ENCODE results near the gene ACOXL. TPM values are rescaled to one million over a fixed set of nuclear protein-coding genes. Genes with fewer than 3 reads are reported as not detected.

The ACOXL gene
- total and polyA plus RNA-seq, 2 experiments from 2014 or later: not detected

DNA sequence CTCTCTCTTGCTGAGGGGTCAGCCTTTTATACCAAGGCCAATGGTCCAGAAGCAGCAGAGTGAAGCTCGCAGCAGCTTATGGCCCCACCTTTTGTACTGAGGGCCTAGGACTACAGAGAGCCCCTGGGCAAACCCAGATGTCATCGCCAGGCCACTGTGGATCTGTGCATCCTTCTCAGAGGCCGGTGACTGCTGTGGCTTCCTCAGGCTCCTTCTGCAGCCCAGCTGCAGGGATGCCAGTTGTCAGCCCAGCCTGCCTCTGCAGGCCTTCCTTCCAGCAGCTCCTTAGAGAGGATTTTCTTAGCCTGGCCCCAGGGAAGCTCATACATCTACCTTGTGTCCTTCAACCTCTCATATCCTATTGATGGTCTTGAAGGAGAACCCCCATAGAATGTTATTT, 6.5 kb upstream of the ACOXL start:
- in situ Hi-C loops (cut with MboI): no loop called here
- H3K36me3 ChIP-seq (ENCODE audit: low read depth): no peaks in the 10 kb centered on the region
- TF ChIP-seq EZH2 (IDR thresholded peaks at IDR 0.05; ENCODE audit: insufficient read depth, poor library complexity, severe bottlenecking) (no peak), EZH2phosphoT487 (IDR thresholded peaks at IDR 0.05; ENCODE audit: insufficient read depth, low read depth) (no peak)
- H3K9ac ChIP-seq: no peak overlapping the region
- H3K4me3 ChIP-seq: no peak overlapping the region
- no peaks in the 10 kb centered on the region for H3K9me3 ChIP-seq (ENCODE audit: low read depth)
- DNase-seq: no peak
- no peaks in the 10 kb centered on the region for H3F3A ChIP-seq (ENCODE audit: insufficient read depth)
- H3K4me2 ChIP-seq (ENCODE audit: unreplicated experiment): no peak overlapping the region
- H3K27ac ChIP-seq: no peak overlapping the region
- H3K4me1 ChIP-seq (ENCODE audit: insufficient read depth): no peaks in the 10 kb centered on the region
- 36 to 59% methylated on average over 3 of the region's 3 CpGs for WGBS, 2 experiments (ENCODE audit: low coverage in 1 of 2, low lambda C conversion rate in 2 of 2, missing lambda C conversion rate in 2 of 2)
- peaks cover 73% of the 10 kb centered on the region for H3K27me3 ChIP-seq (replicated peaks; ENCODE audit: insufficient read depth)
- H3K9me2 ChIP-seq (ENCODE audit: insufficient read depth): no peaks in the 10 kb centered on the region
- H2AFZ ChIP-seq: no peak overlapping the region
- no peaks in the 10 kb centered on the region for H3K79me2 ChIP-seq (ENCODE audit: insufficient read depth)
- H4K20me1 ChIP-seq (ENCODE audit: insufficient read depth): no peaks in the 10 kb centered on the region

DNA sequence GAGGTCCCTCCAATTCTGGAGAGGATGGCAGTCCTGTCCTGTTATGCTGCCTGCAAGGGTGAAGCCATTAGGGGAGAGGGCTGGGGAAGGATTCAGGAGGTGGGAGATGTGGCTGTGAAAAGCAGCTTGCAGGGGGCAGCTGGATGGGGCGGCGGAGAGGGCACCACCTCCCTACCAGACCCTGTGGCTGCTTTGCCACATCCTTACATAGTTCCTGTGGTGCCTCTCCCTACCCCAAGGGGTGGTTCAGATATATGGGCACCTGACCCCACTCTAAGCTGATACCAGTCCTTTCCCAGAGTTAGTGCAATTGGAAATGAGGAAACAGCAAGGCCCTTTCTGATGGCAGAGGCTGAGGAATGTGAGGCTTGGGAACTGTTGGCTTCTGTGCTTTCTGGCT, 6.1 kb upstream of the ACOXL start:
- H3K4me1 ChIP-seq (ENCODE audit: insufficient read depth): no peaks in the 10 kb centered on the region
- no peaks in the 10 kb centered on the region for H4K20me1 ChIP-seq (ENCODE audit: insufficient read depth)
- no peak overlapping the region for H3K27ac ChIP-seq
- no peaks in the 10 kb centered on the region for H3K9me2 ChIP-seq (ENCODE audit: insufficient read depth)
- H2AFZ ChIP-seq: no peak overlapping the region
- TF ChIP-seq EZH2phosphoT487 (IDR thresholded peaks at IDR 0.05; ENCODE audit: insufficient read depth, low read depth) (no peak), EZH2 (IDR thresholded peaks at IDR 0.05; ENCODE audit: insufficient read depth, poor library complexity, severe bottlenecking) (no peak)
- H3K36me3 ChIP-seq (ENCODE audit: low read depth): no peaks in the 10 kb centered on the region
- no peak overlapping the region for H3K4me3 ChIP-seq
- in situ Hi-C loops (cut with MboI): no loop called here
- no peaks in the 10 kb centered on the region for H3F3A ChIP-seq (ENCODE audit: insufficient read depth)
- H3K27me3 ChIP-seq (replicated peaks; ENCODE audit: insufficient read depth): peaks cover 75% of the 10 kb centered on the region
- H3K9me3 ChIP-seq (ENCODE audit: low read depth): no peaks in the 10 kb centered on the region
- H3K9ac ChIP-seq: no peak overlapping the region
- no peak for DNase-seq
- H3K4me2 ChIP-seq (ENCODE audit: unreplicated experiment): no peak overlapping the region
- no peaks in the 10 kb centered on the region for H3K79me2 ChIP-seq (ENCODE audit: insufficient read depth)
- 51 to 81% methylated on average over 2 of the region's 2 CpGs for WGBS, 2 experiments (ENCODE audit: low coverage in 1 of 2, low lambda C conversion rate in 2 of 2, missing lambda C conversion rate in 2 of 2)

- no peak overlapping the region for H3K27ac ChIP-seq
- no peaks in the 10 kb centered on the region for H3K9me2 ChIP-seq (ENCODE audit: insufficient read depth)
- H3K27me3 ChIP-seq (replicated peaks; ENCODE audit: insufficient read depth): peaks cover 80% of the 10 kb centered on the region
- H2AFZ ChIP-seq: no peak overlapping the region
- TF ChIP-seq EZH2 (IDR thresholded peaks at IDR 0.05; ENCODE audit: insufficient read depth, poor library complexity, severe bottlenecking) (no peak), EZH2phosphoT487 (IDR thresholded peaks at IDR 0.05; ENCODE audit: insufficient read depth, low read depth) (no peak)
- no peaks in the 10 kb centered on the region for H4K20me1 ChIP-seq (ENCODE audit: insufficient read depth)
- no peak overlapping the region for H3K4me2 ChIP-seq (ENCODE audit: unreplicated experiment)
- no peak overlapping the region for H3K9ac ChIP-seq
- no peak overlapping the region for H3K4me3 ChIP-seq
- H3K36me3 ChIP-seq (ENCODE audit: low read depth): no peaks in the 10 kb centered on the region
- H3K4me1 ChIP-seq (ENCODE audit: insufficient read depth): no peaks in the 10 kb centered on the region
- 62 to 64% methylated on average over 4 of the region's 4 CpGs for WGBS, 2 experiments (ENCODE audit: low coverage in 1 of 2, low lambda C conversion rate in 2 of 2, missing lambda C conversion rate in 2 of 2)
- in situ Hi-C loops (cut with MboI): no loop called here
- no peaks in the 10 kb centered on the region for H3K79me2 ChIP-seq (ENCODE audit: insufficient read depth)
- H3K9me3 ChIP-seq (ENCODE audit: low read depth): no peaks in the 10 kb centered on the region
- no peaks in the 10 kb centered on the region for H3F3A ChIP-seq (ENCODE audit: insufficient read depth)
- no peak for DNase-seq
Observed at GRCh38 chr2:110727923-110728322, 4.5 kb upstream of the ACOXL start.

GRCh38 chr2:110729106-110729505, 3.3 kb upstream of the ACOXL start:
- H3K9me3 ChIP-seq (ENCODE audit: low read depth): no peaks in the 10 kb centered on the region
- in situ Hi-C loops (cut with MboI): no loop called here
- TF ChIP-seq EZH2phosphoT487 (IDR thresholded peaks at IDR 0.05; ENCODE audit: insufficient read depth, low read depth) (no peak), EZH2 (IDR thresholded peaks at IDR 0.05; ENCODE audit: insufficient read depth, poor library complexity, severe bottlenecking) (no peak)
- H3K79me2 ChIP-seq (ENCODE audit: insufficient read depth): no peaks in the 10 kb centered on the region
- H3K27me3 ChIP-seq (replicated peaks; ENCODE audit: insufficient read depth): peaks cover 81% of the 10 kb centered on the region
- no peaks in the 10 kb centered on the region for H3K9me2 ChIP-seq (ENCODE audit: insufficient read depth)
- no peak overlapping the region for H3K4me3 ChIP-seq
- H3K4me2 ChIP-seq (ENCODE audit: unreplicated experiment): no peak overlapping the region
- H3K4me1 ChIP-seq (ENCODE audit: insufficient read depth): no peaks in the 10 kb centered on the region
- H3K36me3 ChIP-seq (ENCODE audit: low read depth): no peaks in the 10 kb centered on the region
- no peaks in the 10 kb centered on the region for H4K20me1 ChIP-seq (ENCODE audit: insufficient read depth)
- no peak for DNase-seq
- H3F3A ChIP-seq (ENCODE audit: insufficient read depth): no peaks in the 10 kb centered on the region
- H2AFZ ChIP-seq: no peak overlapping the region
- WGBS, 2 experiments (ENCODE audit: low coverage in 1 of 2, low lambda C conversion rate in 2 of 2, missing lambda C conversion rate in 2 of 2): 58 to 62% methylated on average over 7 of the region's 7 CpGs
- H3K9ac ChIP-seq: no peak overlapping the region
- H3K27ac ChIP-seq: no peak overlapping the region

DNA sequence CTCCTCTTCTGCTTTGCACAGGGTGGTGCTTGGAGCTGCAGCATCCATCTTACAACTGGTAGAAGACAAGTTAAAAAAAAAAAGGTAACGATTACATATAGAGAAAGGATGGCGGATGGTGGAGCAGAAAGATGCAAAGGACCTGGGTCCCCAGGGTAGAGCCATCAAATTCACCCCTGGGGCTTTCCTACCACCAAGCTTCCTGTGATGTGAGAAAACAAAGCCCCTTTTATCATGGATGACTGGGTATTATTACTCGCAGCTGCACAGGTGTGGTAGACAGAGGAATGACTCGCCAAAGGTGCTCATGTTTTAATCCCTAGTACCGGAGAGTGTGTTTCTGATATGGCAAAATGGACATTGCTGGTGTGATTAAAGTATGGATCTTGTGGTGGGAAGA, 1.3 kb upstream of the ACOXL start:
- Histone ChIP-seq H3K27me3 (replicated peaks; ENCODE audit: insufficient read depth) (peaks cover 91% of the 10 kb centered on the region), H3K4me2 (ENCODE audit: unreplicated experiment) (no peak overlapping the region), H4K20me1 (ENCODE audit: insufficient read depth) (no peaks in the 10 kb centered on the region), H3K4me1 (ENCODE audit: insufficient read depth) (no peaks in the 10 kb centered on the region), H3K9me3 (ENCODE audit: low read depth) (no peaks in the 10 kb centered on the region), H3K4me3 (no peak overlapping the region), H3K79me2 (ENCODE audit: insufficient read depth) (no peaks in the 10 kb centered on the region), H3K27ac (no peak overlapping the region), H3K9me2 (ENCODE audit: insufficient read depth) (no peaks in the 10 kb centered on the region), H3K9ac (no peak overlapping the region), H2AFZ (no peak overlapping the region), H3K36me3 (ENCODE audit: low read depth) (no peaks in the 10 kb centered on the region), H3F3A (ENCODE audit: insufficient read depth) (no peaks in the 10 kb centered on the region)
- in situ Hi-C loops (cut with MboI): no loop called here
- DNase-seq: no peak
- 72 to 78% methylated on average over 5 of the region's 5 CpGs for WGBS, 2 experiments (ENCODE audit: low coverage in 1 of 2, low lambda C conversion rate in 2 of 2, missing lambda C conversion rate in 2 of 2)
- TF ChIP-seq EZH2 (IDR thresholded peaks at IDR 0.05; ENCODE audit: insufficient read depth, poor library complexity, severe bottlenecking): no peak
- TF ChIP-seq EZH2phosphoT487 (IDR thresholded peaks at IDR 0.05; ENCODE audit: insufficient read depth, low read depth): no peak
